SK-N-SH treated with all-trans-retinoic acid at 6 μM for 48 hours (cell line): ENCODE measurements around the gene PRTFDC1.
"Not testable (repeated sequence)": the region's sequence is repeated elsewhere in the genome, so short reads cannot be mapped to it uniquely, and the experiment has no call there.

ENCODE experiments used
- ATAC-seq: fragments of 200-7000 bp; cut with Tn5 transposase; 3 replicates; pipeline ENCODE4 v1.9.1; 2020; ENCODE audit warnings: mild to moderate bottlenecking, moderate library complexity
- ARNTL ChIP-seq: fragments of 450-650 bp; formaldehyde crosslinking; IDR thresholded peaks from 2 replicates; pipeline ENCODE4 v1.5.0; 2020; ENCODE audit warnings: low read depth, mild to moderate bottlenecking, moderate library complexity, borderline replicate concordance
- BACH2 ChIP-seq: fragments of 250-450 bp; sonication (Bioruptor Pico); IDR thresholded peaks from 2 replicates; pipeline ENCODE4 v1.9.0; 2021; ENCODE audit warnings: mild to moderate bottlenecking, borderline replicate concordance
- ESRRG ChIP-seq: fragments of 250-450 bp; sonication (Bioruptor Pico); IDR thresholded peaks from 2 replicates; pipeline ENCODE4 v1.6.1; 2021; ENCODE audit warnings: mild to moderate bottlenecking
- GLIS3 ChIP-seq: fragments of 250-450 bp; sonication (Bioruptor Pico); IDR thresholded peaks from 2 replicates; pipeline ENCODE4 v1.5.0; 2020; ENCODE audit warnings: mild to moderate bottlenecking, moderate library complexity
- ISL1 ChIP-seq: fragments of 250-450 bp; sonication (Bioruptor Pico); IDR thresholded peaks from 2 replicates; pipeline ENCODE4 v2.1.2; 2022; ENCODE audit warnings: mild to moderate bottlenecking, moderate library complexity
- OSR1 ChIP-seq: fragments of 250-450 bp; sonication (Bioruptor Pico); IDR thresholded peaks from 2 replicates; pipeline ENCODE4 v1.8.0; 2022; ENCODE audit warnings: moderate library complexity, mild to moderate bottlenecking, inconsistent platforms
- PPARA ChIP-seq: fragments of 250-450 bp; sonication (Bioruptor Pico); IDR thresholded peaks from 2 replicates; pipeline ENCODE4 v1.5.0; 2020; ENCODE audit warnings: mild to moderate bottlenecking, borderline replicate concordance
- RARB ChIP-seq: fragments of 250-450 bp; sonication (Bioruptor Pico); IDR thresholded peaks from 2 replicates; pipeline ENCODE4 v1.8.0; 2021; ENCODE audit warnings: mild to moderate bottlenecking, moderate library complexity
- SNAI2 ChIP-seq: fragments of 250-450 bp; sonication (Bioruptor Pico); IDR thresholded peaks from 2 replicates; pipeline ENCODE4 v1.5.0; 2020; ENCODE audit warnings: mild to moderate bottlenecking, moderate library complexity
- TCF4 ChIP-seq: fragments of 250-450 bp; sonication (Bioruptor Pico); IDR thresholded peaks from 2 replicates; pipeline ENCODE4 v1.8.0; 2021; ENCODE audit warnings: mild to moderate bottlenecking, moderate library complexity, borderline replicate concordance
- TOX ChIP-seq: fragments of 250-450 bp; sonication (Bioruptor Pico); IDR thresholded peaks from 2 replicates; pipeline ENCODE4 v1.8.0; 2021; ENCODE audit warnings: mild to moderate bottlenecking, moderate library complexity, borderline replicate concordance
- ZC3H10 ChIP-seq: fragments of 250-450 bp; sonication (Bioruptor Pico); IDR thresholded peaks from 2 replicates; pipeline ENCODE4 v1.5.1; 2021; ENCODE audit warnings: mild to moderate bottlenecking, moderate library complexity
- ZFP3 ChIP-seq: fragments of 250-450 bp; sonication (Bioruptor Pico); IDR thresholded peaks from 2 replicates; pipeline ENCODE4 v1.5.0; 2020; ENCODE audit warnings: mild to moderate bottlenecking, moderate library complexity
- ZFP30 ChIP-seq: fragments of 450-650 bp; formaldehyde crosslinking; IDR thresholded peaks from 2 replicates; pipeline ENCODE4 v1.5.0; 2022; ENCODE audit warnings: mild to moderate bottlenecking, moderate library complexity
- ZNF565 ChIP-seq: fragments of 450-650 bp; formaldehyde crosslinking; conservative IDR thresholded peaks from 2 replicates; pipeline ENCODE4 v1.5.0; 2020; ENCODE audit warnings: low read depth, mild to moderate bottlenecking, moderate library complexity
- ZNF70 ChIP-seq: fragments of 450-650 bp; formaldehyde crosslinking; IDR thresholded peaks from 2 replicates; pipeline ENCODE4 v1.5.0; 2020; ENCODE audit warnings: mild to moderate bottlenecking, moderate library complexity
- TF ChIP-seq, protein P1 (sequence below): fragments of 250-450 bp; sonication (Bioruptor Pico); IDR thresholded peaks from 2 replicates; pipeline ENCODE4 v1.8.0; 2020; ENCODE audit warnings: mild to moderate bottlenecking, moderate library complexity, borderline replicate concordance
- TF ChIP-seq, protein P2 (sequence below): fragments of 250-450 bp; sonication (Bioruptor Pico); IDR thresholded peaks from 2 replicates; pipeline ENCODE4 v1.8.0; 2021; ENCODE audit warnings: low read depth, mild to moderate bottlenecking, moderate library complexity, borderline replicate concordance
- TF ChIP-seq, protein P3 (sequence below): fragments of 250-450 bp; sonication (Bioruptor Pico); IDR thresholded peaks from 2 replicates; pipeline ENCODE4 v1.5.0; 2020; ENCODE audit warnings: mild to moderate bottlenecking, moderate library complexity
- TF ChIP-seq, protein P4 (sequence below): fragments of 250-450 bp; sonication (Bioruptor Pico); IDR thresholded peaks from 2 replicates; pipeline ENCODE4 v1.5.1; 2020; ENCODE audit warnings: low read depth, mild to moderate bottlenecking, moderate library complexity
- TF ChIP-seq, protein P5 (sequence below): fragments of 250-450 bp; sonication (Bioruptor Pico); IDR thresholded peaks from 2 replicates; pipeline ENCODE4 v1.5.1; 2021; ENCODE audit warnings: mild to moderate bottlenecking, moderate library complexity

Gene PRTFDC1

DNA sequence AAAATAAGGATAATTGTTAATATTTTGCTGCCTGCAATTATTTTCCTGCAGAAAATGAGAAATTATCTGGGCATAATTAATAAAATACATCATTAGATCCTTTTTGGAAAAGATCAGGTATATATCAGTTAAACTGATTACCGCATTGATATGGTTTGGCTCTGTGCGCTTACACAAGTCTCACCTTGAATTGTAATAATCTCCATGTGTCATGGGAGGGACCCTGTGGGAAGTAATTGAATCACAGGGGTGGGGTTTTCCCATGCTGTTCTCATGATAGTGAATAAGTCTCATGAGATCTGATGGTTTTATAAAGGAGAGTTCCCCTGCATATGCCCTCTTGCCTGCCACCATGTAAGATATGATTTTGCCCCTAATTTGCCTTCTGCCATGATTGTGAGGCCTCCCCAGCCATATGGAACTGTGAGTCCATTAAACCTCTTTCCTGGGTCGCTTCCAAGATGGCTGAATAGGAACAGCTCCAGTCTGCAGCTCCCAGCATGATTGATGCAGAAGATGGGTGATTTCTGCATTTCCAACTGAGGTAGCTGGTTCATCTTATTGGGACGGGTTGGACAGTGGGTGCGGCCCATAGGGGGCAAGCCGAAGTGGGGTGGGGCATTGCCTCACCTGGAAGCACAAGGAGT, 30.1 kb downstream of the PRTFDC1 start:
- not testable (repeated sequence) for ATAC-seq

DNA sequence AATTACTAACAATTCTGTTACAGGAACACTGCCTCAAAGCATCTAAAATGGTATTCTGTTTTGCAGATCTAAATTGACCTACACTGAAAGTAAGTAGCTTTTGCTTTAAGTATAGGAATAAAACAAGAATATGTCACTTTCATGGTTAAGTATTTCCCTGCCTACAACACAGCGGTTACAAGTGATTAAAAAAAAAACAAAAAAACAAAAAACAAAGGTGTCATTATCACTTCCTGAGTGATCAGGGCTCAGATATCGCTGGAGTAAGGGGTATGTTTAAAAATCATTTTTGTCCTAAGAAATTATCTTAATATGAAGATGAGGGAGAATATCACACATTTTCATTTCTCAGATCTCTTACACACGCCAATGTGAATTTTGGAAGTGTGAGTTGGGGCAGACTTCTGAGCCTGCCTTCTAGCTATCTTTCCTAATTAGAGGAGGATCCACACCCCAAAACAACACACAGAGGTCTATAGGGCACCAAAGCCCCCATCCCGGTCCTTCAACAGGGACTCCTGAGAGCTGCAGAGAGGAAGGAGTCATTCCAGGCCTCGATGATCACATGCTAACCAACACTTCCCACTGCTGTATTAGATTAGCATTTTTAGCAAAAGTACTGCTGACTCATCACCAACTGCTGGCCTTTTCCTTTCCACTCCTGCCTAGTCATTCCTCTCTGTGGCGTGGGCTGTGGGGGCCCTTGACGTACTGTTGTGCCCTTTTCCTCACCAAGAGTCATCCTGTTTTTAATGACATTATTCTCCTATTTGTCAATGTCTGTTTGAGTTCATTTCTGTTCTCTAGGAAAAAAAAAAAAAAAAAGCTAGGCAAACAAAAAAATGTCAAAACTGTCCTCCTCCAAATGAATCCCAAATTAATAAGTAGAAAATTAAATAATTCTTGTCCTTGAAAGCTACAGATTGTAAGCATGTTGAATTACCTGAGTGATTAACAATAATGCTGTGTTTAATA, 31.2 kb downstream of the PRTFDC1 start:
- peak; percentile 100 for ATAC-seq
- TF ChIP-seq ISL1 (CRISPR knock-in tag) = peak; percentile 45
- TF ChIP-seq, protein P1, sequence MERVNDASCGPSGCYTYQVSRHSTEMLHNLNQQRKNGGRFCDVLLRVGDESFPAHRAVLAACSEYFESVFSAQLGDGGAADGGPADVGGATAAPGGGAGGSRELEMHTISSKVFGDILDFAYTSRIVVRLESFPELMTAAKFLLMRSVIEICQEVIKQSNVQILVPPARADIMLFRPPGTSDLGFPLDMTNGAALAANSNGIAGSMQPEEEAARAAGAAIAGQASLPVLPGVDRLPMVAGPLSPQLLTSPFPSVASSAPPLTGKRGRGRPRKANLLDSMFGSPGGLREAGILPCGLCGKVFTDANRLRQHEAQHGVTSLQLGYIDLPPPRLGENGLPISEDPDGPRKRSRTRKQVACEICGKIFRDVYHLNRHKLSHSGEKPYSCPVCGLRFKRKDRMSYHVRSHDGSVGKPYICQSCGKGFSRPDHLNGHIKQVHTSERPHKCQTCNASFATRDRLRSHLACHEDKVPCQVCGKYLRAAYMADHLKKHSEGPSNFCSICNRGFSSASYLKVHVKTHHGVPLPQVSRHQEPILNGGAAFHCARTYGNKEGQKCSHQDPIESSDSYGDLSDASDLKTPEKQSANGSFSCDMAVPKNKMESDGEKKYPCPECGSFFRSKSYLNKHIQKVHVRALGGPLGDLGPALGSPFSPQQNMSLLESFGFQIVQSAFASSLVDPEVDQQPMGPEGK = peak; percentile 72; the same call in 1 of the 2 replicates
- no peak for TF ChIP-seq BACH2 (CRISPR knock-in tag)
- TF ChIP-seq ZFP3 (CRISPR knock-in tag) = 0 out of 2 replicates have a peak, but pooled peaks have one; percentile 41
- peak; percentile 78; the same call in 1 of the 2 replicates for TF ChIP-seq ZC3H10 (CRISPR knock-in tag)
- peak; percentile 76 for TF ChIP-seq TOX (CRISPR knock-in tag)

DNA sequence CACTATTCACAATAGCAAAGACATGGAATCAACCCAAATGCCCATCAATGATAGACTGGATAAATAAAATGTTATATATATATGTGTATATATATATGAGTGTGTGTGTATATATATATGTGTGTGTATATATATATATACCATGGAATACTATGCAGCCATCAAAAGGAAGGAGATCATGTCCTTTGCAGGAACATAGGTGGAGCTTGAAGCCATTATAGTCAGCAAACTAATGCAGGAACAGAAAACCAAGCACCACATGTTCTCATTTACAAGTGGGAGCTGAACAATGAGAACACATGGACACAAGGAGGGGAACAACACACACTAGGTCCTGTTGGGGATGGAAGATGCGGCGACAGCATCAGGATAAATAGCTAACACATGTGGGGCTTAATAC, 32.2 kb downstream of the PRTFDC1 start:
- ATAC-seq = not testable (repeated sequence)

DNA sequence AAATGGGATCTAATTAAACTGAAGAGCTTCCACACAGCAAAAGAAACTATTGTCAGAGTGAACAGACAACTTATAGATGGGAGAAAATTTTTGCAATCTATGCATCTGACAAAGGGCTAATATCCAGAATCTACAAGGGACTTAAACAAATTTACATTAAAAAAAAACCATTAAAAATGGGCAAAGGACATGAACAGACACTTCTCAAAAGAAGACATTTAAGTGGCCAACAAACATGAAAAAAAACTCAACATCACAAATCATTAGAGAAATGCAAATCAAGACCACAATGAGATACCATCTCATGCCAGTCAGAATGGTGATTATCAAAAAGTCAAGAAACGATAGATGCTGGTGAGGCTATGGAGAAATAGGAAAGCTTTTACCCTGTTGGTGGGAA, 32.8 kb downstream of the PRTFDC1 start:
- ATAC-seq = not testable (repeated sequence)

DNA sequence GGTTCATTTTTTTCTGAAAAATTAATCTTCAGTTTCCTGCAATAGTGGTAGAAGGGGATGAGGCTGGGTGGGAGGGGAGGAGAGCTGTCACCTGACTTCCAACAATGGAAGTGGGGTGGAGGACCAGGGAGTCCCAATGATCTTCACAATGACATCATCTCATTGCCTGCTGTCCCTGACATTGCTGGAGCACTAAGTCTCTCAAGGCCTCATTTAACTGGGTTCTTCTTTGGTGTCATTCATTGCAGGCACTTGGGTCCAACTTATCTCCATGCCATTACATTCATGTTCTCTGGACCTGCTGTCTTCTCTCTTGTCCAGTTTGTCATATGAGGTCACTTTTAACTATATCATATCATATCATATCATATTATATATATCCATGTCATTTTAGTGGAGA, 34.4 kb downstream of the PRTFDC1 start:
- no peak for ATAC-seq
- no peak for TF ChIP-seq OSR1
- TF ChIP-seq, protein P1 = no peak
- no peak for TF ChIP-seq ESRRG (CRISPR knock-in tag)
- no peak for TF ChIP-seq ZFP3 (CRISPR knock-in tag)
- TF ChIP-seq, protein P2, sequence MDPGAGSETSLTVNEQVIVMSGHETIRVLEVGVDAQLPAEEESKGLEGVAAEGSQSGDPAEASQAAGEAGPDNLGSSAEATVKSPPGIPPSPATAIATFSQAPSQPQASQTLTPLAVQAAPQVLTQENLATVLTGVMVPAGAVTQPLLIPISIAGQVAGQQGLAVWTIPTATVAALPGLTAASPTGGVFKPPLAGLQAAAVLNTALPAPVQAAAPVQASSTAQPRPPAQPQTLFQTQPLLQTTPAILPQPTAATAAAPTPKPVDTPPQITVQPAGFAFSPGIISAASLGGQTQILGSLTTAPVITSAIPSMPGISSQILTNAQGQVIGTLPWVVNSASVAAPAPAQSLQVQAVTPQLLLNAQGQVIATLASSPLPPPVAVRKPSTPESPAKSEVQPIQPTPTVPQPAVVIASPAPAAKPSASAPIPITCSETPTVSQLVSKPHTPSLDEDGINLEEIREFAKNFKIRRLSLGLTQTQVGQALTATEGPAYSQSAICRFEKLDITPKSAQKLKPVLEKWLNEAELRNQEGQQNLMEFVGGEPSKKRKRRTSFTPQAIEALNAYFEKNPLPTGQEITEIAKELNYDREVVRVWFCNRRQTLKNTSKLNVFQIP (CRISPR knock-in tag) = no peak
- TF ChIP-seq, protein P3, sequence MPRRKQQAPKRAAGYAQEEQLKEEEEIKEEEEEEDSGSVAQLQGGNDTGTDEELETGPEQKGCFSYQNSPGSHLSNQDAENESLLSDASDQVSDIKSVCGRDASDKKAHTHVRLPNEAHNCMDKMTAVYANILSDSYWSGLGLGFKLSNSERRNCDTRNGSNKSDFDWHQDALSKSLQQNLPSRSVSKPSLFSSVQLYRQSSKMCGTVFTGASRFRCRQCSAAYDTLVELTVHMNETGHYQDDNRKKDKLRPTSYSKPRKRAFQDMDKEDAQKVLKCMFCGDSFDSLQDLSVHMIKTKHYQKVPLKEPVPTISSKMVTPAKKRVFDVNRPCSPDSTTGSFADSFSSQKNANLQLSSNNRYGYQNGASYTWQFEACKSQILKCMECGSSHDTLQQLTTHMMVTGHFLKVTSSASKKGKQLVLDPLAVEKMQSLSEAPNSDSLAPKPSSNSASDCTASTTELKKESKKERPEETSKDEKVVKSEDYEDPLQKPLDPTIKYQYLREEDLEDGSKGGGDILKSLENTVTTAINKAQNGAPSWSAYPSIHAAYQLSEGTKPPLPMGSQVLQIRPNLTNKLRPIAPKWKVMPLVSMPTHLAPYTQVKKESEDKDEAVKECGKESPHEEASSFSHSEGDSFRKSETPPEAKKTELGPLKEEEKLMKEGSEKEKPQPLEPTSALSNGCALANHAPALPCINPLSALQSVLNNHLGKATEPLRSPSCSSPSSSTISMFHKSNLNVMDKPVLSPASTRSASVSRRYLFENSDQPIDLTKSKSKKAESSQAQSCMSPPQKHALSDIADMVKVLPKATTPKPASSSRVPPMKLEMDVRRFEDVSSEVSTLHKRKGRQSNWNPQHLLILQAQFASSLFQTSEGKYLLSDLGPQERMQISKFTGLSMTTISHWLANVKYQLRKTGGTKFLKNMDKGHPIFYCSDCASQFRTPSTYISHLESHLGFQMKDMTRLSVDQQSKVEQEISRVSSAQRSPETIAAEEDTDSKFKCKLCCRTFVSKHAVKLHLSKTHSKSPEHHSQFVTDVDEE (CRISPR knock-in tag) = no peak
- no peak for TF ChIP-seq ZFP30 (CRISPR knock-in tag)
- TF ChIP-seq, protein P4, sequence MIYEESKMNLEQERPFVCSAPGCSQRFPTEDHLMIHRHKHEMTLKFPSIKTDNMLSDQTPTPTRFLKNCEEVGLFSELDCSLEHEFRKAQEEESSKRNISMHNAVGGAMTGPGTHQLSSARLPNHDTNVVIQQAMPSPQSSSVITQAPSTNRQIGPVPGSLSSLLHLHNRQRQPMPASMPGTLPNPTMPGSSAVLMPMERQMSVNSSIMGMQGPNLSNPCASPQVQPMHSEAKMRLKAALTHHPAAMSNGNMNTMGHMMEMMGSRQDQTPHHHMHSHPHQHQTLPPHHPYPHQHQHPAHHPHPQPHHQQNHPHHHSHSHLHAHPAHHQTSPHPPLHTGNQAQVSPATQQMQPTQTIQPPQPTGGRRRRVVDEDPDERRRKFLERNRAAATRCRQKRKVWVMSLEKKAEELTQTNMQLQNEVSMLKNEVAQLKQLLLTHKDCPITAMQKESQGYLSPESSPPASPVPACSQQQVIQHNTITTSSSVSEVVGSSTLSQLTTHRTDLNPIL (CRISPR knock-in tag) = no peak
- TF ChIP-seq SNAI2 = no peak
- no peak for TF ChIP-seq ZNF70
- TF ChIP-seq BACH2 (CRISPR knock-in tag) = no peak
- no peak for TF ChIP-seq GLIS3
- TF ChIP-seq PPARA = no peak
- no peak for TF ChIP-seq RARB (CRISPR knock-in tag)
- no peak for TF ChIP-seq ZNF565
- no peak for TF ChIP-seq TOX (CRISPR knock-in tag)
- TF ChIP-seq ARNTL = no peak
- no peak for TF ChIP-seq ISL1 (CRISPR knock-in tag)
- TF ChIP-seq, protein P5, sequence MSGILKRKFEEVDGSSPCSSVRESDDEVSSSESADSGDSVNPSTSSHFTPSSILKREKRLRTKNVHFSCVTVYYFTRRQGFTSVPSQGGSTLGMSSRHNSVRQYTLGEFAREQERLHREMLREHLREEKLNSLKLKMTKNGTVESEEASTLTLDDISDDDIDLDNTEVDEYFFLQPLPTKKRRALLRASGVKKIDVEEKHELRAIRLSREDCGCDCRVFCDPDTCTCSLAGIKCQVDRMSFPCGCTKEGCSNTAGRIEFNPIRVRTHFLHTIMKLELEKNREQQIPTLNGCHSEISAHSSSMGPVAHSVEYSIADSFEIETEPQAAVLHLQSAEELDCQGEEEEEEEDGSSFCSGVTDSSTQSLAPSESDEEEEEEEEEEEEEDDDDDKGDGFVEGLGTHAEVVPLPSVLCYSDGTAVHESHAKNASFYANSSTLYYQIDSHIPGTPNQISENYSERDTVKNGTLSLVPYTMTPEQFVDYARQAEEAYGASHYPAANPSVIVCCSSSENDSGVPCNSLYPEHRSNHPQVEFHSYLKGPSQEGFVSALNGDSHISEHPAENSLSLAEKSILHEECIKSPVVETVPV (CRISPR knock-in tag) = no peak
- no peak for TF ChIP-seq TCF4
